Common myeloid progenitor, CD34-positive (primary cell): ENCODE results near the gene PKD1L1.

Experiments used
- CTCF ChIA-PET: fragments of 350-600 bp; sonication (Branson Sonifier 250); formaldehyde crosslinking; loops from one replicate; lab custom pipeline; 2021; ENCODE audit warnings: antibody characterized with exemption; lab: Charles Lee
- POLR2A ChIA-PET: fragments of 350-600 bp; sonication (Branson Sonifier 250); formaldehyde crosslinking; loops from one replicate; lab custom pipeline; 2021; ENCODE audit warnings: antibody characterized with exemption; lab: Charles Lee
- DNase-seq, 3 donors: peaks; one replicate each; pipeline versions ENCODE4 v3.0.0 to v3.0.0-alpha.2; 2013
- H3K27ac ChIP-seq, 2 experiments: 1 replicate in 1 of 2; 2 replicates in 1 of 2; pipeline ENCODE4 v1.7.0; 2013; ENCODE audit warnings: inconsistent platforms in 2 of 2, low read length in 2 of 2, mild to moderate bottlenecking in 2 of 2, low read depth in 1 of 2, moderate library complexity in 1 of 2; ENCODE audit not compliant: severe bottlenecking in 2 of 2, insufficient read depth in 1 of 2, poor library complexity in 1 of 2
- H3K27me3 ChIP-seq, 5 experiments: replicated peaks in 2 of 5; 1 replicate in 3 of 5; 2 replicates in 2 of 5; pipeline versions ENCODE4 v1.6.1 to v1.7.0; 2013; ENCODE audit warnings: low read length in 4 of 5, mild to moderate bottlenecking in 2 of 5, moderate library complexity in 2 of 5, inconsistent platforms in 1 of 5; ENCODE audit not compliant: insufficient read depth in 5 of 5, control insufficient read depth in 4 of 5
- H3K36me3 ChIP-seq, 4 experiments: 1 replicate in 2 of 4; 2 replicates in 2 of 4; pipeline versions ENCODE4 v1.6.1 to v1.7.0; 2013; ENCODE audit warnings: low read length in 3 of 4, control low read depth in 1 of 4, mild to moderate bottlenecking in 1 of 4; ENCODE audit not compliant: control insufficient read depth in 4 of 4, insufficient read depth in 4 of 4
- H3K4me1 ChIP-seq, 4 experiments: 1 replicate in 3 of 4; 2 replicates in 1 of 4; pipeline versions ENCODE4 v1.6.1 to v1.7.1; 2013; ENCODE audit warnings: low read length in 3 of 4, mild to moderate bottlenecking in 3 of 4, control low read depth in 1 of 4, inconsistent platforms in 1 of 4, moderate library complexity in 1 of 4; ENCODE audit not compliant: control insufficient read depth in 4 of 4, insufficient read depth in 4 of 4; ENCODE audit errors: control extremely low read depth in 1 of 4
- H3K4me3 ChIP-seq, 7 experiments: 1 replicate in 4 of 7; 2 replicates in 3 of 7; pipeline versions ENCODE4 v1.5.1 to v1.7.0; 2013; ENCODE audit warnings: mild to moderate bottlenecking in 7 of 7, low read length in 6 of 7, moderate library complexity in 6 of 7, inconsistent platforms in 2 of 7, low read depth in 2 of 7, control low read depth in 1 of 7; ENCODE audit not compliant: insufficient read depth in 4 of 7, control insufficient read depth in 1 of 7; ENCODE audit errors: extremely low read depth in 1 of 7
- H3K9me3 ChIP-seq, 5 experiments: 1 replicate in 4 of 5; 2 replicates in 1 of 5; pipeline versions ENCODE4 v1.6.1 to v1.7.1; 2013; ENCODE audit warnings: low read length in 4 of 5, mild to moderate bottlenecking in 2 of 5, inconsistent platforms in 1 of 5, low read depth in 1 of 5, moderate library complexity in 1 of 5; ENCODE audit not compliant: control insufficient read depth in 4 of 5, insufficient read depth in 2 of 5; ENCODE audit errors: control extremely low read depth in 1 of 5
- WGBS: methylation state at CpG from one replicate; pipeline ENCODE4 v1.1.5; 2013; ENCODE audit not compliant: insufficient coverage; 5-methylcytosine and 5-hydroxymethylcytosine counted together

Gene PKD1L1

DNA sequence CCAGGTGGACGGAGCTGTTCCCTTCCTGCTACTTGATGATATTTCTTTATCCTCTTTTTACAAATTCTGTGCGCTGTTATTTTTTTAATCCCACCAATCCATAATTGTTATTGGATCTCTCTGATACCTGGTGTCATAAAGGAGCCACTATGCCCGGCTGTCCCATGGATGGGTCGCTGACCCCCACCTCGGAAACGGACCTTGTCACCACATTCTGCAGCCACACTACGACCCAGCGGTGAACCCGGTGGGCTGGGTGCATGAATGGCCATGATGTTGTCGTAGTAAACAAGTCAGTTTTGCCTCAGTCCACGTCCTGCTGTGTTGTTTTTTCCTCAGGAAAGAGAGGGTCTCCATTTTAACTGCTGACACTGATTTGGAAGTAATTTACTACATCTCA is 112.2 kb downstream of the PKD1L1 start:
- ChIA-PET CTCF (no interaction called here), POLR2A (no interaction called here)

GRCh38 chr7:47833211-47833610 is 115.1 kb downstream of the PKD1L1 start:
- Histone ChIP-seq H3K9me3 (no peaks in the 10 kb centered on the region), H3K27me3 (no peaks in the 10 kb centered on the region), H3K4me3 (no peak overlapping the region), H3K36me3 (no peaks in the 10 kb centered on the region), H3K4me1 (no peaks in the 10 kb centered on the region), H3K27ac (no peak overlapping the region)
- WGBS = 98% methylated on average over 8 of the region's 8 CpGs
- ChIA-PET POLR2A (interaction anchor here (0.6 kb wide), 1 partner anchor 18 kb away, joined by 3 read pairs; no protein-coding TSS in a partner anchor), CTCF (no interaction called here)
- peak in 2 of 3 donors; percentile 4 to 6 for DNase-seq

More for the DNA sequence above, 112.2 kb downstream of the PKD1L1 start:
- Histone ChIP-seq H3K4me1 (no peaks in the 10 kb centered on the region), H3K9me3 (no peaks in the 10 kb centered on the region), H3K36me3 (no peaks in the 10 kb centered on the region), H3K27me3 (peaks cover 0 to 2% (median 0%) of the 10 kb centered on the region in 5 experiments), H3K27ac (no peak overlapping the region), H3K4me3 (no peak overlapping the region)
- no peak for DNase-seq
- WGBS = 93% methylated on average over 10 of the region's 11 CpGs

DNA sequence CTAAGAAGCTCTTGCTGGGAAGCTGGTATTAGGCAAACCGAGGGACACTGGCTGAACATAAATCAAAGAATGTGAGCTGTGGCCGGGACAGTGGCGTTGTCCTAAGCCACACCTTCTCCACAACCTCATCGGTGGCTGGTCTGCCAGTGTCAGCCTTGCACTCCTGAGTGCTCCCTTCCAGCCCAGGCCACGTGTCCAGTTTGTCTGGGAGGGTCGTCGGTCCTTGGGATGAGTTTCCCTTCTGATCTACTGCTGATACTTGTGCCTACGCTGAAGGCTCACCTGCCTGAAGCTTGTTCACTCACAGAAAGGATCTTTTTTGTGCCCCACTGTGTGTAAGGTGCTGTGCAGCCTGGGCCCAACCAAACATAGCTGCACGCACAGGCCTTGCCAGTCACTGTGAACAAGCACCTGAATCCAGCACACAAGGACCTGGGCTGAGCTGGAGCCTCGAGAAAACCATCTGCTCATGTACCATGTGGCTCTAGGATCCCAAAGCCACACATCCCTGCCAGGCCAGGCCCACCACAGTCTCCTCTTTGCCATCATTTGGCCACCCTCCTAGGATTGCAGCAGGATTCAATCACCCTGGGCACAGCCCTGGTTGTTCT is 116.1 kb downstream of the PKD1L1 start:
- H3K9me3 ChIP-seq = no peaks in the 10 kb centered on the region
- 99% methylated on average over 10 of the region's 10 CpGs for WGBS
- H3K4me1 ChIP-seq = no peaks in the 10 kb centered on the region
- H3K4me3 ChIP-seq = no peak overlapping the region
- no peaks in the 10 kb centered on the region for H3K36me3 ChIP-seq
- CTCF ChIA-PET = interaction anchor here (0.7 to 2.7 kb wide), 3 partner anchors 10 to 13 kb away, joined by 3 to 7 read pairs (median 4); no protein-coding TSS in a partner anchor
- POLR2A ChIA-PET = no interaction called here
- H3K27me3 ChIP-seq = peaks cover 0 to 3% (median 0%) of the 10 kb centered on the region in 5 experiments
- no peak overlapping the region for H3K27ac ChIP-seq
- DNase-seq = no peak

- 94% methylated on average over 3 of the region's 5 CpGs for WGBS
- CTCF ChIA-PET = interaction anchor here (1.1 to 2.7 kb wide), 2 partner anchors 12 kb away, joined by 3 to 7 read pairs; no protein-coding TSS in a partner anchor
These were observed 118.3 kb downstream of the PKD1L1 start for GRCh38 chr7:47830015-47830414.

GRCh38 chr7:47827871-47828270 is 120.4 kb downstream of the PKD1L1 start:
- Histone ChIP-seq H3K4me1 (no peaks in the 10 kb centered on the region), H3K4me3 (no peak overlapping the region), H3K9me3 (no peaks in the 10 kb centered on the region), H3K27me3 (peaks cover 0 to 3% (median 0%) of the 10 kb centered on the region in 5 experiments), H3K36me3 (no peaks in the 10 kb centered on the region), H3K27ac (no peak overlapping the region)
- POLR2A ChIA-PET = interaction anchor here (0.6 kb wide), 1 partner anchor 381 kb away, joined by 7 read pairs; no protein-coding TSS in a partner anchor
- WGBS = 100% methylated on average over 3 of the region's 4 CpGs
- DNase-seq = no peak
- CTCF ChIA-PET = interaction anchor here (1.1 to 1.3 kb wide), 2 partner anchors 9 to 409 kb away, joined by 4 read pairs; no protein-coding TSS in a partner anchor

More at GRCh38 chr7:47830015-47830414, 118.3 kb downstream of the PKD1L1 start:
- Histone ChIP-seq H3K36me3 (no peaks in the 10 kb centered on the region), H3K4me1 (no peaks in the 10 kb centered on the region), H3K27me3 (peaks cover 0 to 3% (median 0%) of the 10 kb centered on the region in 5 experiments), H3K27ac (no peak overlapping the region), H3K4me3 (no peak overlapping the region), H3K9me3 (no peaks in the 10 kb centered on the region)
- POLR2A ChIA-PET = no interaction called here
- no peak for DNase-seq

DNA sequence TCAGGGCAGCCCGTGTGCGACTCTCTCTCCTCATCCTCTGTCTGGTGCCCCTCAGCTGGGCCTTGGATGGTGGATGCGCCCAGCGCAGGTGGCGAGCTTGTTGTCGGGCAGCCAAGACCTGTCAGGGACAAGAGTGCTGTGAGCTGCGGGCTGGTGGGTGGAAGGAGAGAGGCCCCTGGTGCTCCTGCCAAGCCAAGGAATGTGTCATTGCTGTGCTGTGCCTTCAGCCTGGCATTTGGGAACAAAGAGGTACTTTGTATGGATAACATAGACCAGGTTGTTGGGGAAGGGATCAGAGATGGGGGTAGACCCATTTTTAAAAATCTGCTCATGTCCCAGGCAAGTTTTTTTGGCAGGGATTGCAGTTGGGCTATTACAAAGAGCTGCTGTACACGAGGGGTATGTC is 120.9 kb downstream of the PKD1L1 start:
- POLR2A ChIA-PET = interaction anchor here (0.6 kb wide), 1 partner anchor 23 kb away, joined by 3 read pairs; no protein-coding TSS in a partner anchor
- 98% methylated on average over 6 of the region's 8 CpGs for WGBS
- no peaks in the 10 kb centered on the region for H3K36me3 ChIP-seq
- no peaks in the 10 kb centered on the region for H3K4me1 ChIP-seq
- H3K27me3 ChIP-seq = peaks cover 0 to 3% (median 0%) of the 10 kb centered on the region in 5 experiments
- CTCF ChIA-PET = interaction anchor here (1.1 to 1.3 kb wide), 2 partner anchors 8 to 409 kb away, joined by 4 read pairs; no protein-coding TSS in a partner anchor
- H3K4me3 ChIP-seq = no peak overlapping the region
- no peak for DNase-seq
- no peak overlapping the region for H3K27ac ChIP-seq
- no peaks in the 10 kb centered on the region for H3K9me3 ChIP-seq

DNA sequence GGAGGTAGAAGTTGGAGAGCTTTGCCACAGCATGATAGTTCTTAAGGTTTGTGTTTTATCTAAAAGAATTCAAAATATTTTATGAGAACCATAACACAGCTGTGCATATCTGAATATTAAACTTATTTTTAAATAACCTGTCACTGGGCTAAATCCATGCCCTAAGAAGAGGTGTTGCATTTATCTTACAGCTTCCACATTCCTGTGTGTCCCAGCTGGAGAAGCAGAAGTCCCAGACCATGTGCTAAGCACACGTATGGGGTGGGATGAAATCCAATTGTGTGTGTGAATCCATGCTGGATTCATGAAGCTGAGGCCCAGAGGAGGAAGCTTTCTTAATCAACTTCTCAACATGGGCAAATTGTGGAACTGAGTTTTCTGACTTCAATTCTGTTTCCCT is 121.5 kb downstream of the PKD1L1 start:
- CTCF ChIA-PET = interaction anchor here (0.7 to 1.3 kb wide), 2 partner anchors 170 to 408 kb away, joined by 3 to 4 read pairs; no protein-coding TSS in a partner anchor

More for the DNA sequence above, 121.5 kb downstream of the PKD1L1 start:
- H3K27ac ChIP-seq = no peak overlapping the region
- POLR2A ChIA-PET = no interaction called here
- H3K4me1 ChIP-seq = no peaks in the 10 kb centered on the region
- no peak overlapping the region for H3K4me3 ChIP-seq
- no peaks in the 10 kb centered on the region for H3K9me3 ChIP-seq
- H3K27me3 ChIP-seq = peaks cover 0 to 3% (median 0%) of the 10 kb centered on the region in 5 experiments
- H3K36me3 ChIP-seq = no peaks in the 10 kb centered on the region
- WGBS = no CpG with 5 or more reads among the region's 1 CpG
- DNase-seq = no peak
